Cardiac fibroblast (primary cell): ENCODE results near the gene MLN.

ENCODE experiments used
- DNase-seq, 2 donors: peaks; one replicate each; pipeline versions ENCODE4 v3.0.0 to v3.0.0-alpha.2; 2010; ENCODE audit warnings: low read depth in 2 of 2
- H3K4me3 ChIP-seq, 2 donors: replicated peaks in 1 of 2; 1 replicate in 1 of 2; 2 replicates in 1 of 2; pipeline ENCODE4 v1.5.1; 2011; ENCODE audit warnings: low read depth in 2 of 2, low read length in 2 of 2, mild to moderate bottlenecking in 2 of 2, moderate library complexity in 1 of 2
- TF ChIP-seq, protein P1 (sequence below): IDR thresholded peaks from one replicate; pipeline ENCODE4 v1.5.1; 2011; ENCODE audit warnings: low read depth, mild to moderate bottlenecking, low read length, inconsistent platforms

The MLN gene

DNA sequence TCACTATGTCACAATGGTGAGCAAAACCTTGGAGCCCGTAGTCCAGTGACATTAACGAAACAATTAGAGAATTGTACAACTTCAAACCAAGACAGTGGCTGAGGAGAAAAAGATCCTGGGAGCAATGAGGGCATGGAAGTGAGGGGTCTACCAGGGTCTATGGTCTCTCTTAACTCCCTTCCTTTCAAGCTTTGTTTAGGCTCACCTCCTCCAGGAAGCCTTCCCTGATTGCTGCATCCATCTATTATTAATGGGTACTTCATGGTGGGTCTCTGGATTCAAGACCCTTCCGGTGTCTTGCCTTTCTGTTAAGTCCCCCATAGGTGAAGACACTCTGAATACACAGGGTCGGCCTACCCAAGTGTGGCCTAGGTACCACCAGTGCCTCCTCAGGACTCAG is 38.1 kb upstream of the MLN start:
- TF ChIP-seq, protein P1, sequence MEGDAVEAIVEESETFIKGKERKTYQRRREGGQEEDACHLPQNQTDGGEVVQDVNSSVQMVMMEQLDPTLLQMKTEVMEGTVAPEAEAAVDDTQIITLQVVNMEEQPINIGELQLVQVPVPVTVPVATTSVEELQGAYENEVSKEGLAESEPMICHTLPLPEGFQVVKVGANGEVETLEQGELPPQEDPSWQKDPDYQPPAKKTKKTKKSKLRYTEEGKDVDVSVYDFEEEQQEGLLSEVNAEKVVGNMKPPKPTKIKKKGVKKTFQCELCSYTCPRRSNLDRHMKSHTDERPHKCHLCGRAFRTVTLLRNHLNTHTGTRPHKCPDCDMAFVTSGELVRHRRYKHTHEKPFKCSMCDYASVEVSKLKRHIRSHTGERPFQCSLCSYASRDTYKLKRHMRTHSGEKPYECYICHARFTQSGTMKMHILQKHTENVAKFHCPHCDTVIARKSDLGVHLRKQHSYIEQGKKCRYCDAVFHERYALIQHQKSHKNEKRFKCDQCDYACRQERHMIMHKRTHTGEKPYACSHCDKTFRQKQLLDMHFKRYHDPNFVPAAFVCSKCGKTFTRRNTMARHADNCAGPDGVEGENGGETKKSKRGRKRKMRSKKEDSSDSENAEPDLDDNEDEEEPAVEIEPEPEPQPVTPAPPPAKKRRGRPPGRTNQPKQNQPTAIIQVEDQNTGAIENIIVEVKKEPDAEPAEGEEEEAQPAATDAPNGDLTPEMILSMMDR = no peak
- no peak overlapping the region for H3K4me3 ChIP-seq

DNA sequence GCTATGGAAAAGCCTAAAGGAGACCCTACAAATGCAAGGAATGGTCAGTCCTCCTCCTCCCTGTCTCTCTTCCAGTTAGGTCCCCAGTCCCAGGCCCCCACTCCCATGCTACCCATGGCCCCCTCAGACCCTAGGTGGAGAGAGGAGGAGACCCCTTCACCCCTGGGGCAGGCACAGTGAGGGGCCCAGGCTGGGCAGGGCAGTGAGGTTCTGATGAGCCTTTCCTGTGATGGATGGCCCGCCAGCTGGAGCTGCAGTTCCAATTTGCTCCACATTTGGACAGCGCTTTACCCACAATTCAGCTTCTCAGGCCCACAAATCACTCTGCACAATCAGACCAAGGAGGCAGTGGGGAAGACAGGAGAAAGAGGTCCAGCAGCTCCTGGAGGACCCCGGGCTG is 37.3 kb upstream of the MLN start:
- DNase-seq = no peak
- TF ChIP-seq, protein P1 = no peak
- no peak overlapping the region for H3K4me3 ChIP-seq

More for the DNA sequence above, 38.1 kb upstream of the MLN start:
- DNase-seq = no peak

DNA sequence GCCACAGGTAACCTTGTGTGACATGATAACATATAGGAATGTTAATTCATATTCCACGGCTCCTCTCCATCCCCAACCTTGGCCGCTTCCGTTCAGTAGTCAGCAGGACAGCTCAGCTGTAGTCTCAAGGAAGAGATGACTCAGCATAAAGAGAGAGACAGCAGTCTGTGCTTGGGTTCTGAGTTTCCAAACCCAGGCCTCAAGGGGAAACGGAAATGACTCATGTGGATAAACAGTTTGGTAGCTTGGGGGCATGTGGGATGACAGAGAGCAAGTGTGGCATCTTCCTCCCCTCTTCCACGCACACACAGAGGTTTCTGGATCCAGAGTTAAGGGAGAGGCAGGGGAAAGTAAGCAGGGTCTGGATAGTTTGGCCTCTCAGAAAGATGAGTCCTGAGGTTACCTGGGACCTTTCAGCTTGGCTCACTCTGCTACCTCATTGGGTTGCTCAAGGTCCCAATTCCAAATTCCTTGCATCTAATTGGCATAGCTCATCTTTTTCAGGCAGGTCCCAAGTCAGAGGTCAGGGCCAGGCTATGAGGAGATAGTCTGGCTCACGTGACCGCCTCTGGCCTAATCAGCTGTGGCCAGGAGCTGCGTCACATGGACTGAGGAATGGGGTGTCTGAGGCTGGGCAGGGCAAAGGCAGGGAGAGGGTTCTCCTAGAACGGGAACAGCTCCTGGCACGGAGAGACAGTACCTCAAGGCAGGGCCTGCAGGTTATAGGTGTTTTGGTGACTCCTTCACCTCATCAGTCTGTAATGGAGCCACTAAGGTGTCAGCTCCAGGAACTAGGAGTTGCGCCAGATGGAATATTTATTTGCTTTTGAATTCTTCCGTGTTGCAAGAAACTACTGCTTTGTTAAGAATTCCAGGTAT is 36.5 kb upstream of the MLN start:
- TF ChIP-seq, protein P1 = no peak
- peak; percentile 93 to 98 for DNase-seq
- no peak overlapping the region for H3K4me3 ChIP-seq

DNA sequence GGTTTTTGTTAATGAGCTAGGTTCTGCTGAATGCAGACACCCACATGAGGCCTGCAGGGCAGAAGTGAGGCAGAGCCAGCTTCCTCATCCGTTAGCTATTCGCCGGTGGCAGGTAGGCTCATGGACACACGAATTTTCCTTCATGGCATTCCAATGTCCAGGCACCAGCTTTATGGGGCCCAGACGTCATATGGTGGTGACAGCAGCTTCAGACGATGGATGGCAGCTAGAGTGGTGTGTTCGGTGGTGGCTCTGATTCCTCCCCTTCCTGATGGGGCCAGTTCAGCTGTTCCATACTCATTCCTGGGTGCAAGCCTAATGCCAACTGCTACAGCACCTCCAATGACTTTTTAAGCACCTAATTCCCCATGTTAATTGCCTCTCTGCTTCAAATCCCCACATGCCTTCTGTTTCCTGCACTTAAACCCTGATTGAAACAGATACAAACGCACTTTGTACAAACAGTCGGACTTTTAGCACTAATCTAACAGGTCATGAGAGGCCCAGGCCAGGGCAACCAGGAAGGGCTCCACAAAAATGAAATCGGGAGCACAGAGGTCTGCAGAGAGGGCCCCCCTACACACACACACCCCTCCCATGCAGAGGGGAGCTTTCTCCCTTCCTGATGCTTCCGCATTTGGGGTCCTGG is 35.7 kb upstream of the MLN start:
- DNase-seq = no peak
- H3K4me3 ChIP-seq = no peak overlapping the region
- TF ChIP-seq, protein P1 = no peak

DNA sequence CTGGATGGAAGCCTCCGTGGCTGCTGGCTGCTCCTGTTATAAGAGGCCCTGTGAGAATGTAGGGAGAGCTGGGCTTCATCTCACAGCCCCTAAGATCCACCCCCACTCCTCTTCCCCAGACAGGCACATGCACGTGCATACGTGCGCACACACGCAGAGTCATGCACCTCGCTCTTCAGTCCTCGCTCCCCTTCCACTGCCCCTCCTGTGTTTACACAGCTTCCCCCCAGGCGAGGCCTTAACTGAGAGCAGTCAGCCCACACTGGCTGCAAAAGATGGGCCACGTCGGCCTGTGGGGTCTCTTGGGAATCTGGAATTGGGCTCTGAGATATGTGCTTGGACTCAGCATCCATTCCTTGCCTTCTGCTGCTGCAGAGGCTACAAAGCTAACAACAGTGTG is 35.2 kb upstream of the MLN start:
- no peak overlapping the region for H3K4me3 ChIP-seq
- no peak for DNase-seq
- TF ChIP-seq, protein P1 = no peak

DNA sequence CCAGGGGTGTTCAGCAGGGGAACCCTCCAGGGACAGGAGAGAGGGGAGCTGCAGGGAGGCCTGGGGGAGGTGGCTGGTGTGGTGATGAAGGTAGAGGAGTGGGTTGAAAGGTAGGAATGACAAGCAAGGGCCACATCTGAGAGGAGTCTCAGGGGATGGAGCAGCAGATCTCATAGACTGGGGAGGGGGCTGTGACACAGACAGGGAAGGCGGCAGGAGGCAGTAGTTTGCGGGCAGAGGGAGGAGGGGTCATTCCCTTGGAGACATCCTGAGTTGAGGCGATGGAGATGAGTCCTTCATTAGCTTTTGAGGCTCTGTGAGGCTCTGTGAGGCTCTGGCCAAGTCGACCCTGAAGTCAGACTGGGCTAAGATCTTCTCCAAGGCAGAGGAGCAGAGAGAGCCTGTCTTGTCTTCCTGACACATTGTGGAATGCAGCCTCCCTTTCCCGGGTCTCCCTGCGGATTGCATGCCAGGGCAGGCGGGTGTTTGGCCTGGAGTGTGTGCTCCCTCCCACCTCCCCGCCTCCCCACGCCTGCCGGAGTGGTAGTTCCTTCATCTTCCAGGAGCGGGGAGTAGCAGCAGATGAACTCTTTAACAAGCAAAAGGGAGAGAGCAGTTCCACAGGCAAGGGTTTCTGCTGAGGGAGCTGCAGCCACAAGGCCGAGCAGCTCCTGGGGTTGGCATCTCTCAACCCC is 34.3 kb upstream of the MLN start:
- DNase-seq = peak; percentile 9 to 64
- TF ChIP-seq, protein P1 = no peak
- H3K4me3 ChIP-seq = no peak overlapping the region
